H1 (cell line): ENCODE results near the gene SHLD3.

Experiments used
- ATF2 ChIP-seq: IDR thresholded peaks from 2 replicates; pipeline ENCODE4 v1.6.1; 2012; ENCODE audit warnings: low read length, inconsistent platforms
- BRCA1 ChIP-seq: IDR thresholded peaks from 2 replicates; pipeline ENCODE4 v1.6.1; 2012; ENCODE audit warnings: low read depth, low read length, improper control_type of control experiment
- CTCF ChIP-seq, 3 experiments: IDR thresholded peaks; 1 replicate in 2 of 3; 2 replicates in 1 of 3; pipeline versions ENCODE4 v1.5.1 to v1.6.1; 2011; ENCODE audit warnings: low read length in 3 of 3, mild to moderate bottlenecking in 3 of 3, inconsistent platforms in 2 of 3, low read depth in 1 of 3, moderate library complexity in 1 of 3; ENCODE audit not compliant: insufficient read depth in 1 of 3; ENCODE audit errors: control extremely low read depth in 1 of 3
- EGR1 ChIP-seq: IDR thresholded peaks from 2 replicates; pipeline ENCODE4 v1.6.1; 2011; ENCODE audit warnings: low read depth, low read length, borderline replicate concordance
- EZH2 ChIP-seq: fragments of 200-600 bp; sonication (generic); IDR thresholded peaks from 2 replicates; pipeline ENCODE4 v1.7.1; 2012; ENCODE audit warnings: low read depth, mild to moderate bottlenecking, moderate library complexity, low read length, inconsistent platforms; ENCODE audit not compliant: severe bottlenecking
- JUND ChIP-seq: IDR thresholded peaks from 2 replicates; pipeline ENCODE4 v1.6.1; 2011; ENCODE audit warnings: mild to moderate bottlenecking, improper control_type of control experiment, low read length
- NRF1 ChIP-seq: IDR thresholded peaks from 2 replicates; pipeline ENCODE4 v1.6.1; 2011; ENCODE audit warnings: mild to moderate bottlenecking, low read depth, low read length, improper control_type of control experiment
- RAD21 ChIP-seq, 2 experiments: IDR thresholded peaks in 1 of 2; conservative IDR thresholded peaks in 1 of 2; 2 replicates each; pipeline ENCODE4 v1.6.1; 2011; ENCODE audit warnings: low read depth in 2 of 2, low read length in 2 of 2, improper control_type of control experiment in 1 of 2, inconsistent platforms in 1 of 2, mild to moderate bottlenecking in 1 of 2, moderate library complexity in 1 of 2
- RFX5 ChIP-seq: IDR thresholded peaks from 2 replicates; pipeline ENCODE4 v1.6.1; 2011; ENCODE audit warnings: low read depth, low read length, improper control_type of control experiment, borderline replicate concordance
- RNF2 ChIP-seq: fragments of 200-900, 300-1000 bp; sonication (generic); IDR thresholded peaks from 2 replicates; pipeline ENCODE4 v1.7.1; 2016; ENCODE audit warnings: borderline replicate concordance, low read depth, mild to moderate bottlenecking, antibody characterized with exemption, low read length; ENCODE audit not compliant: poor library complexity, severe bottlenecking; ENCODE audit errors: missing control alignments
- RXRA ChIP-seq: IDR thresholded peaks from 2 replicates; pipeline ENCODE4 v1.6.1; 2011; ENCODE audit warnings: low read depth, mild to moderate bottlenecking, low read length, moderate library complexity; ENCODE audit not compliant: insufficient read depth
- TAF1 ChIP-seq: IDR thresholded peaks from 2 replicates; pipeline ENCODE4 v1.6.1; 2011; ENCODE audit warnings: mild to moderate bottlenecking, low read depth, low read length
- USF2 ChIP-seq: IDR thresholded peaks from 2 replicates; pipeline ENCODE4 v1.6.1; 2011; ENCODE audit warnings: low read length, improper control_type of control experiment

GRCh38 chr5:65640240-65640639 lies 15.4 kb downstream of the SHLD3 start:
- TF ChIP-seq JUND (no peak), RAD21 (IDR thresholded peaks at IDR 0.05 in 1 of 2, conservative IDR thresholded peaks at IDR 0.05 in 1 of 2; ENCODE audit: low read depth in 2 of 2, low read length in 2 of 2) (no peak), RFX5 (no peak), CTCF (IDR thresholded peaks at IDR 0.05; ENCODE audit: control extremely low read depth in 1 of 3, insufficient read depth in 1 of 3, low read depth in 1 of 3, low read length in 3 of 3) (no peak), BRCA1 (no peak), EGR1 (no peak), RNF2 (no peak), ATF2 (no peak), USF2 (no peak), EZH2 (no peak), NRF1 (no peak), RXRA (no peak), TAF1 (no peak)
